ENCODE data around the gene LBP. TPM values are rescaled to one million over a fixed set of nuclear protein-coding genes. Genes with fewer than 3 reads are reported as not detected.
A peak's percentile ranks its signal among the peaks of the same experiment; 100 is the strongest.

The LBP gene
- total RNA-seq: under 0.01 and 0.17 TPM in 2 replicates
- polyA plus RNA-seq: 0.08 TPM in 1 of 2 replicates, not detected in the other
- polyA plus RNA-seq (2012): not detected in 2 replicates
- not detected in 2 replicates for polyA minus RNA-seq (ENCODE audit: low replicate concordance)

DNA sequence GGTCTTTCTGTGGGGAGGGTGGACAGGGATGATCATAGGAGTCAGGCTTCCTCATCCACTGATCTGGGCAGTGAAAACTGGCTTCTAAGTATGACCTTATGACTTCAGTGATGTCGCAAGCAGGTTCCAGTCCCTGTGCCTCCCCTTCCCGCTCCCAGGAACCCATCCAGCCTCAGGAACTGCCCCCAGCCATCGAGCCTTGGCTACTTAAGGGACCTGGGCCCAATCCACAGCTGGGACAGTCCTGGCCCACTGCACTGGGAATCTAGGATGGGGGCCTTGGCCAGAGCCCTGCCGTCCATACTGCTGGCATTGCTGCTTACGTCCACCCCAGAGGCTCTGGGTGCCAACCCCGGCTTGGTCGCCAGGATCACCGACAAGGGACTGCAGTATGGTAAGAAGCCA is at the start of gene LBP:
LBP (plus strand) TSS at position 236 of the 405 bp plus-strand sequence; CDS start at position 271, 35 bp downstream.
- Histone ChIP-seq H3K27me3 (ENCODE audit: control insufficient read depth, insufficient read depth, low read length) (peaks cover 4% of the 10 kb centered on the region), H3K4me1 (ENCODE audit: control insufficient read depth, extremely low read depth, insufficient read depth, low read length) (no peaks in the 10 kb centered on the region), H3K9me3 (ENCODE audit: control insufficient read depth, insufficient read depth, low read depth, low read length) (no peaks in the 10 kb centered on the region), H2AFZ (ENCODE audit: low read length) (no peak within 1 kb of the TSS), H3K9ac (ENCODE audit: insufficient read depth, low read length) (no peak within 1 kb of the TSS), H3K4me3 (replicated peaks in 1 of 4; ENCODE audit: control extremely low read depth in 1 of 4, insufficient read depth in 1 of 4, low read depth in 3 of 4, low read length in 4 of 4) (no peak within 1 kb of the TSS), H3K4me2 (ENCODE audit: extremely low read depth, insufficient read depth, low read length) (no peak within 1 kb of the TSS), H3K36me3 (ENCODE audit: control insufficient read depth, insufficient read depth, low read length) (no peaks in the 10 kb centered on the region), H3K79me2 (ENCODE audit: control insufficient read depth, insufficient read depth, low read length) (no peaks in the 10 kb centered on the region), H4K20me1 (ENCODE audit: control insufficient read depth, extremely low read depth, insufficient read depth, low read length) (no peaks in the 10 kb centered on the region), H3K27ac (ENCODE audit: insufficient read depth, low read length) (no peak within 1 kb of the TSS)
- TF ChIP-seq, protein P1, sequence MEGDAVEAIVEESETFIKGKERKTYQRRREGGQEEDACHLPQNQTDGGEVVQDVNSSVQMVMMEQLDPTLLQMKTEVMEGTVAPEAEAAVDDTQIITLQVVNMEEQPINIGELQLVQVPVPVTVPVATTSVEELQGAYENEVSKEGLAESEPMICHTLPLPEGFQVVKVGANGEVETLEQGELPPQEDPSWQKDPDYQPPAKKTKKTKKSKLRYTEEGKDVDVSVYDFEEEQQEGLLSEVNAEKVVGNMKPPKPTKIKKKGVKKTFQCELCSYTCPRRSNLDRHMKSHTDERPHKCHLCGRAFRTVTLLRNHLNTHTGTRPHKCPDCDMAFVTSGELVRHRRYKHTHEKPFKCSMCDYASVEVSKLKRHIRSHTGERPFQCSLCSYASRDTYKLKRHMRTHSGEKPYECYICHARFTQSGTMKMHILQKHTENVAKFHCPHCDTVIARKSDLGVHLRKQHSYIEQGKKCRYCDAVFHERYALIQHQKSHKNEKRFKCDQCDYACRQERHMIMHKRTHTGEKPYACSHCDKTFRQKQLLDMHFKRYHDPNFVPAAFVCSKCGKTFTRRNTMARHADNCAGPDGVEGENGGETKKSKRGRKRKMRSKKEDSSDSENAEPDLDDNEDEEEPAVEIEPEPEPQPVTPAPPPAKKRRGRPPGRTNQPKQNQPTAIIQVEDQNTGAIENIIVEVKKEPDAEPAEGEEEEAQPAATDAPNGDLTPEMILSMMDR (conservative IDR thresholded peaks at IDR 0.05 in 1 of 2, IDR thresholded peaks at IDR 0.05 in 1 of 2; ENCODE audit: low read depth in 1 of 2, low read length in 2 of 2): no peak
- TF ChIP-seq EZH2 (IDR thresholded peaks at IDR 0.05; ENCODE audit: low read length, missing control alignments): no peak
- no peak for DNase-seq (ENCODE audit: low read depth in 2 of 2)

DNA sequence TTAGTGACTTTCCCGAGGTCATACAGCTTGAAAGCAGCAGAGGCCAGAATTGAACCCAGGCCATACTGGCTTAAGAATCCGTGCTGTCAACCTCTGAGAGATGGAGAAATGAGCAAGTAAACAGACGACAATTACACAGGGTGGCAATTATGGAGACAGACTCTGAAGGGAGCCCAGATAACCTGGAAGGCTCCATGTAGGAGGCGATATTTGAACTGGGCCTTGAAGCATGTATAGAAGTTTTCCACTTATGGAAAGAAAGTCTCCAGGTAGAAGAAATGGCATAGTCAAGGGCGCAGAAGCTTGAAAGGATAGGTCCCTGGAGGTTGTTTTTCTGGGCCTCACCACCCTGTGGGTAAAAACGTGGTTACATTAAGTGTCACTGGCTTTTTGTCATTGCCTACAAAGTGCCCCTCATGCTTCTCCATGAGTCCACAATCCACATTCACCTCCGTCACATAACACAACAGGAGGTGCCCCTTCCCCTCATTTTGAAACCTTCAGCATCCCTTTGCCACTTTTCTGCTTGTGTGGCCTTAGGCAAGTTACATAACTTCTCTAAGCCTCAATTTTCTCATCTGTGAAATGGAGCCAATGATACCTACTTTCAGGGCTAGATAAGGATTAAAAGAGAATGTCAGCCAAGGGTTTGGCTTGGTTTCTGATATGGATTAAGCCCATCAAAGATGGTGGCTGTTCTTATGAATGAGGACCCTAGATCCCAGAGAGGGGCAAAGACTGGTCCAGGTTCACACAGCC is 48.2 kb upstream of the LBP start:
- Histone ChIP-seq H3K4me1 (ENCODE audit: control insufficient read depth, extremely low read depth, insufficient read depth, low read length) (no peaks in the 10 kb centered on the region), H3K4me2 (ENCODE audit: extremely low read depth, insufficient read depth, low read length) (no peak overlapping the region), H2AFZ (ENCODE audit: low read length) (peak overlapping the region; percentile 74), H3K9me3 (ENCODE audit: control insufficient read depth, insufficient read depth, low read depth, low read length) (no peaks in the 10 kb centered on the region), H3K79me2 (ENCODE audit: control insufficient read depth, insufficient read depth, low read length) (no peaks in the 10 kb centered on the region), H4K20me1 (ENCODE audit: control insufficient read depth, extremely low read depth, insufficient read depth, low read length) (no peaks in the 10 kb centered on the region), H3K27ac (ENCODE audit: insufficient read depth, low read length) (no peak overlapping the region), H3K9ac (ENCODE audit: insufficient read depth, low read length) (no peak overlapping the region), H3K4me3 (replicated peaks in 1 of 4; ENCODE audit: control extremely low read depth in 1 of 4, insufficient read depth in 1 of 4, low read depth in 3 of 4, low read length in 4 of 4) (no peak overlapping the region), H3K27me3 (ENCODE audit: control insufficient read depth, insufficient read depth, low read length) (peaks cover 16% of the 10 kb centered on the region), H3K36me3 (ENCODE audit: control insufficient read depth, insufficient read depth, low read length) (no peaks in the 10 kb centered on the region)
- no peak for DNase-seq (ENCODE audit: low read depth in 2 of 2)
- no peak for TF ChIP-seq EZH2 (IDR thresholded peaks at IDR 0.05; ENCODE audit: low read length, missing control alignments)
- TF ChIP-seq, protein P1 (conservative IDR thresholded peaks at IDR 0.05 in 1 of 2, IDR thresholded peaks at IDR 0.05 in 1 of 2; ENCODE audit: low read depth in 1 of 2, low read length in 2 of 2): no peak

- peak; percentile 39 to 79 for DNase-seq (ENCODE audit: low read depth in 2 of 2)
- Histone ChIP-seq H3K9me3 (ENCODE audit: control insufficient read depth, insufficient read depth, low read depth, low read length) (no peaks in the 10 kb centered on the region), H3K9ac (ENCODE audit: insufficient read depth, low read length) (no peak overlapping the region), H3K4me1 (ENCODE audit: control insufficient read depth, extremely low read depth, insufficient read depth, low read length) (no peaks in the 10 kb centered on the region), H3K4me3 (replicated peaks in 1 of 4; ENCODE audit: control extremely low read depth in 1 of 4, insufficient read depth in 1 of 4, low read depth in 3 of 4, low read length in 4 of 4) (no peak overlapping the region), H3K4me2 (ENCODE audit: extremely low read depth, insufficient read depth, low read length) (no peak overlapping the region), H3K27ac (ENCODE audit: insufficient read depth, low read length) (no peak overlapping the region), H3K27me3 (ENCODE audit: control insufficient read depth, insufficient read depth, low read length) (peaks cover 18% of the 10 kb centered on the region), H4K20me1 (ENCODE audit: control insufficient read depth, extremely low read depth, insufficient read depth, low read length) (no peaks in the 10 kb centered on the region), H2AFZ (ENCODE audit: low read length) (peak overlapping the region; percentile 74), H3K79me2 (ENCODE audit: control insufficient read depth, insufficient read depth, low read length) (no peaks in the 10 kb centered on the region), H3K36me3 (ENCODE audit: control insufficient read depth, insufficient read depth, low read length) (no peaks in the 10 kb centered on the region)
- TF ChIP-seq, protein P1 (conservative IDR thresholded peaks at IDR 0.05 in 1 of 2, IDR thresholded peaks at IDR 0.05 in 1 of 2; ENCODE audit: low read depth in 1 of 2, low read length in 2 of 2): no peak
- no peak for TF ChIP-seq EZH2 (IDR thresholded peaks at IDR 0.05; ENCODE audit: low read length, missing control alignments)
Observed at GRCh38 chr20:38298768-38299288, 47.5 kb upstream of the LBP start.

Data from fibroblast of lung (primary cell).